Measurements from ENCODE around the gene U2AF1L4.

DNA sequence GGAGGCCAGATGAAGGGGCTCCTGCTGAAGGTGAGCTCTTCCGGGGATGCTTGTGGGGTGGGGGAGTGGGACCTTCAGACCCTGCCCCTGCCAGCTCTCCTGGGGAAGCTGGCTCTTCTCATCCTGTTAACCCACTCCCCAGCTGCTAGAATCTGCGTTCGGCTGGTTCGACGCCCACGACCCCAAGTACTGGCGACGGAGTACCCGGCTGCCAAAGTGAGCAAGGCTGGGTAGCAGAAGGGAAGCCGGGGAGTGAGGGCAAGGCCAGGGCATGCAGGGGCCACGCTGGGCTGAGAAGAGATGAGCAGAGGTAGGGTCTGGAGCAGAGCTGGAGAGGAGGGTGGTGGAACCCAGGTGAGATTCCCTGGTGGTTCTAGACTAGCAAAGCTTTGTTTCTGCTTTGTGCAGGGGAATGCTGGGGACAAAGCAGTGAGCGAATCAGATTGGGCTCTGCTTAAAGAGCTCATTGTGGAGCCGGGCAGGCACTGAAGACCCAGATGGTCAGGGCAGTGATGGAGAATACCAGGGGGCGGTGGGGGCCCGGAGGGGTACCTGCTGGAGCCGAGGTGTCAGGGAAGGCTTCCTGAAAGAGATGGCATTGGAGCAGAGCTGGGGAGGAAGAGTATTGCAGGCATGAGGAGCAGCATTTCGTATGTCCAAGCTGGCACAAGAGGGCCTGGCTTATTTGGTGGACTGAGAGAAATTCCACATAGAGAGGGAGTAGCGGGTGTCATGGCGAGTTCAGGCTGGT lies 17.1 kb downstream of the U2AF1L4 start:
- TF ChIP-seq, protein P1, sequence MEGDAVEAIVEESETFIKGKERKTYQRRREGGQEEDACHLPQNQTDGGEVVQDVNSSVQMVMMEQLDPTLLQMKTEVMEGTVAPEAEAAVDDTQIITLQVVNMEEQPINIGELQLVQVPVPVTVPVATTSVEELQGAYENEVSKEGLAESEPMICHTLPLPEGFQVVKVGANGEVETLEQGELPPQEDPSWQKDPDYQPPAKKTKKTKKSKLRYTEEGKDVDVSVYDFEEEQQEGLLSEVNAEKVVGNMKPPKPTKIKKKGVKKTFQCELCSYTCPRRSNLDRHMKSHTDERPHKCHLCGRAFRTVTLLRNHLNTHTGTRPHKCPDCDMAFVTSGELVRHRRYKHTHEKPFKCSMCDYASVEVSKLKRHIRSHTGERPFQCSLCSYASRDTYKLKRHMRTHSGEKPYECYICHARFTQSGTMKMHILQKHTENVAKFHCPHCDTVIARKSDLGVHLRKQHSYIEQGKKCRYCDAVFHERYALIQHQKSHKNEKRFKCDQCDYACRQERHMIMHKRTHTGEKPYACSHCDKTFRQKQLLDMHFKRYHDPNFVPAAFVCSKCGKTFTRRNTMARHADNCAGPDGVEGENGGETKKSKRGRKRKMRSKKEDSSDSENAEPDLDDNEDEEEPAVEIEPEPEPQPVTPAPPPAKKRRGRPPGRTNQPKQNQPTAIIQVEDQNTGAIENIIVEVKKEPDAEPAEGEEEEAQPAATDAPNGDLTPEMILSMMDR (IDR thresholded peaks at IDR 0.05): no peak
- TF ChIP-seq POLR2A (IDR thresholded peaks at IDR 0.05): no peak
- no peak for TF ChIP-seq POLR2AphosphoS5 (IDR thresholded peaks at IDR 0.05)
